Nephron progenitor cell (in vitro differentiated cells): ENCODE data around the gene HAAO.

Source experiments
- DNase-seq: peaks from one replicate; pipeline ENCODE4 v3.0.0; 2021
- H3K27ac Mint-ChIP-seq: 2 replicates; pipeline ENCODE4 v1.8.0; 2021; ENCODE audit warnings: mild to moderate bottlenecking, moderate library complexity, mixed read lengths
- H3K27me3 Mint-ChIP-seq: 2 replicates; pipeline ENCODE4 v1.8.0; 2021; ENCODE audit warnings: mild to moderate bottlenecking, low read depth, mixed read lengths; ENCODE audit not compliant: poor library complexity
- H3K36me3 Mint-ChIP-seq: 2 replicates; pipeline ENCODE4 v1.8.0; 2021; ENCODE audit warnings: low read depth, mixed read lengths
- H3K4me1 Mint-ChIP-seq: 2 replicates; pipeline ENCODE4 v1.8.0; 2021; ENCODE audit warnings: mixed read lengths
- H3K4me3 Mint-ChIP-seq: 2 replicates; pipeline ENCODE4 v1.8.0; 2021; ENCODE audit warnings: mild to moderate bottlenecking, moderate library complexity, mixed read lengths
- H3K9me3 Mint-ChIP-seq: 2 replicates; pipeline ENCODE4 v1.8.0; 2021; ENCODE audit warnings: mild to moderate bottlenecking, moderate library complexity, mixed read lengths
- CTCF ChIP-seq: fragments of 200-600 bp; sonication (generic); IDR thresholded peaks from 2 replicates; pipeline ENCODE4 v1.5.0; 2021; ENCODE audit warnings: antibody characterized with exemption

HAAO gene

GRCh38 chr2:42726680-42727079, 65.7 kb downstream of the HAAO start:
- DNase-seq, result no peak
- Mint-ChIP-seq H3K9me3 (peaks cover 29% of the 10 kb centered on the region), H3K27ac (peak overlapping the region; percentile 46), H3K4me1 (peaks cover 15% of the 10 kb centered on the region), H3K4me3 (no peak overlapping the region), H3K36me3 (peaks cover 43% of the 10 kb centered on the region), H3K27me3 (no peaks in the 10 kb centered on the region)
- no peak for TF ChIP-seq CTCF

- Mint-ChIP-seq H3K27me3 (no peaks in the 10 kb centered on the region), H3K9me3 (peaks cover 23% of the 10 kb centered on the region), H3K4me1 (peaks cover 15% of the 10 kb centered on the region), H3K36me3 (peaks cover 33% of the 10 kb centered on the region), H3K4me3 (no peak overlapping the region), H3K27ac (no peak overlapping the region)
- no peak for TF ChIP-seq CTCF
- DNase-seq, result no peak
These were observed 66.7 kb downstream of the HAAO start for GRCh38 chr2:42725657-42726056.

GRCh38 chr2:42724886-42725285, 67.5 kb downstream of the HAAO start:
- H3K27ac Mint-ChIP-seq, result no peak overlapping the region
- TF ChIP-seq CTCF, result no peak
- H3K27me3 Mint-ChIP-seq, result no peaks in the 10 kb centered on the region
- H3K9me3 Mint-ChIP-seq, result peaks cover 16% of the 10 kb centered on the region
- no peak for DNase-seq
- H3K4me3 Mint-ChIP-seq, result no peak overlapping the region
- H3K4me1 Mint-ChIP-seq, result peaks cover 15% of the 10 kb centered on the region
- peaks cover 25% of the 10 kb centered on the region for H3K36me3 Mint-ChIP-seq

GRCh38 chr2:42723465-42723864, 68.9 kb downstream of the HAAO start:
- no peak for TF ChIP-seq CTCF
- peaks cover 15% of the 10 kb centered on the region for H3K36me3 Mint-ChIP-seq
- no peak overlapping the region for H3K27ac Mint-ChIP-seq
- no peak overlapping the region for H3K4me3 Mint-ChIP-seq
- no peaks in the 10 kb centered on the region for H3K27me3 Mint-ChIP-seq
- H3K4me1 Mint-ChIP-seq, result peaks cover 15% of the 10 kb centered on the region
- H3K9me3 Mint-ChIP-seq, result peaks cover 3% of the 10 kb centered on the region
- no peak for DNase-seq

- H3K27ac Mint-ChIP-seq, result peak overlapping the region; percentile 64
- H3K27me3 Mint-ChIP-seq, result no peaks in the 10 kb centered on the region
- no peak overlapping the region for H3K4me3 Mint-ChIP-seq
- no peaks in the 10 kb centered on the region for H3K9me3 Mint-ChIP-seq
- peaks cover 15% of the 10 kb centered on the region for H3K4me1 Mint-ChIP-seq
- peaks cover 8% of the 10 kb centered on the region for H3K36me3 Mint-ChIP-seq
- TF ChIP-seq CTCF, result no peak
- DNase-seq, result no peak
These were observed 69.8 kb downstream of the HAAO start for GRCh38 chr2:42722320-42723190.

GRCh38 chr2:42721898-42722297, 70.5 kb downstream of the HAAO start:
- TF ChIP-seq CTCF, result no peak
- DNase-seq, result no peak
- H3K27ac Mint-ChIP-seq, result no peak overlapping the region
- H3K27me3 Mint-ChIP-seq, result no peaks in the 10 kb centered on the region
- no peaks in the 10 kb centered on the region for H3K9me3 Mint-ChIP-seq
- H3K4me1 Mint-ChIP-seq, result peaks cover 15% of the 10 kb centered on the region
- no peak overlapping the region for H3K4me3 Mint-ChIP-seq
- peaks cover 4% of the 10 kb centered on the region for H3K36me3 Mint-ChIP-seq
